ENCODE results near the gene TF.
"Not testable (repeated sequence)": the region's sequence is repeated elsewhere in the genome, so short reads cannot be mapped to it uniquely, and the experiment has no call there.

The TF gene

DNA sequence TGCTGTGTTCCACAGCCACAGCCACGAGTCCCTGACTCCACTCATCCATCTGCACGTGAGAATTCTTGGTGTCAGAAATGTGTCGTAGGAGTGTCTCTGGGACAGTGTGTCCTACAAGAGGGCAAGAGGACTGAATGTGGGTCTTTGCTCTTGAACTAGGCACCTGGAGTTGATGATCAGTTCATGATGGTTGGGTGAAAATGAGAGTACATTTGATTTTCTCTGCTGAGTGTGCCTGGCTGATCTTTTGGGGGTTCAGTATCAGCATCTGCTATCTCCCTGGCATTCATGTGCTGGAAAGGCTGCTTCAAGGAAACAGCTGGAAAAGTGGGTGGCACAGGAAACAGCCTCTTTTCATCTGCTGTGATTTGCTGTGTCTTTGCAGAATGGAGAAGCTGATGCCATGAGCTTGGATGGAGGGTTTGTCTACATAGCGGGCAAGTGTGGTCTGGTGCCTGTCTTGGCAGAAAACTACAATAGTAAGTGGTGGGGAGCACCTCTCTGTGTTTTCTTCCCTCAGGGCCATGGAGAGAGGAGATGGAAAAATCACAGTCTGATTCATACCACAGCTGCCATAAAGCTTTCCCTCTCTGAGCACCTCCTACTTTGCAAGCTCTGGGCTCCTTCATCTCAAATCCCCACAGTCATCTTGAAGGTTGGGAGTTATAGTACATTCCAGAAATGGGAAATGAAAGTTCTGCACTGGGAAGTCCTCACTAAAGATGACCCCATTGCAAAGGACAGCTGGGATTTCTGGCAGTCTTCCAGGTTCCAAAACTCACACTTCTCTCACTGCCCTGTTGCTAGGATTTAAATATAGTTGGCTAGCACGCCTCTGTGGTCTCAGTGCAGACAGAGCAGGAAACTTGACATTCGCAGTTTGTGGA lies 17.8 kb downstream of the TF start:
- no peak for DNase-seq (ENCODE audit: low read depth in 3 of 3)

DNA sequence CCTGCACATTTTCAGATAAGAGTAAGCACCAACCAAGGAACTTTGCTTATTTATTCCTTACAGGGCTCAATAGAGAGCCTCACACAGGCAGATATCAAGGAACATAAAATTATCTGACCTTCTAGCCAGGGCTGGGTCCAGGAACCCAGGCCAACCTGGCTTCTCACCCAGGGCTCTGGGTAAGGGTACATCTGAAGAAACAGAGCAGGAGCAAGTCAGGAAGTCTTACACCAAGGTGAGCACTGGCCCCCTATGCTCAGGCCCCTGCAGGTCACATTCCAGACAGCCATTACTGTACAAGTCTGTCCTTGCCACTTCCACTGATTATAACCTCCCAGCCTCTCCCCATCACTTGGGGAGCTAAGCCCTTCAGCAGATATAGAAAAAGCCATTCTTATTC lies 19.1 kb downstream of the TF start:
- no peak for DNase-seq (ENCODE audit: low read depth in 3 of 3)

DNA sequence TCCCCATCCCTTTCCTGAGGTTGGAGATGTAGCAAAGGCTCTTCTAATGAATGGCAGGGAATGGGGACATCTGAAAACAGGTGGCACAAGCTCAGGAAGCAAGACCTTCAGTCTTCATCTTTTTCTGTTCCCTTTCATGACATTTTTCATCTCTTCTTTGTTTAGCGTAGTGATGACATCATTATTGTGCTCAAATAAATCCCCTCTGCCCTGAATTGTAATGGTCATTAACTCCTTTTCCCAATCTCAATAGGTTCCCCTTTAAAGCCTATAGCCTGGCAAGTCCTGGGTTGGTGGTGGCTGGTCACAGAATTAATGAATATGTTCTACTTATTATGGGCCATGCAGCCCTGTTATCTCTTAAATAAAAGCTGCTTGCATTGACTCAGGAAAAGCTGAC lies 21.4 kb downstream of the TF start:
- DNase-seq (ENCODE audit: low read depth in 3 of 3), result no peak

DNA sequence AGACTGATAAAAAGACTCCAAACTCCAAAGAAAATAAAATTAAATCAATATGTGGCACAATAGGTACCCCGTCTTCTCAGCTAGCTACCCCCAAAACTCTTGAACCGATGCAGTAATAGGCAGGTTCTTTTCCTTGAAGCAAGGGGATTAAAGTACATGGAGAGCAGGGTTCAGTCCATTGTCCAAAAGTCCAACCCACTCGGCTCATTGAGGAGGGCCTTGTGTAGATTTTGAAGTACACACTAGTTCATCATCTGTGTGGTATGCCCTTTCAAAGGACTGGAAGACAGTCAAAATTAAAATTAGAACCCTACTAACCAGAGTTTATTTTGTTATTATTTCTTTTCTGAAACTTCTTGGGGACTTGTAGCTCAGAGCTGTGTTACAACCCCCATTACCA lies 23.3 kb downstream of the TF start:
- DNase-seq (ENCODE audit: low read depth in 3 of 3), result no peak

DNA sequence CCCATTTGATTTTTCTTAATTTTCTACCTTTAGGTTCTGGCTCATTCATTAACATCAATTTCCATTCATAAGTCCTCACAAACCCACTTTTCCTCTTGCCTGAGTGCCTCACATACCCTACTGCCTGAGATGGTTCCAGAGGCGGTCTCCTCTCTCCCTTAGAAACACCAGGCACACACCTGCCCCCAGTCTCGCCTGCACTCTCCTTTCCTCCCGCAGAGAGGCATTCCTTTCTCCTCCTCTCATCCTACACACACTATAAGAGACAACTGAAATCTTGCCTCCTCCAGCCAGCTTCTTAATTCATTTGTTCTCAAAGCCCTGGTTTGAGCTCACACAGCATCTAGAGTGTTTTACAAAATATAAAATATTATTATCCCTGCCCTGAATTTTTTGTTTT lies 27.5 kb downstream of the TF start:
- DNase-seq (ENCODE audit: low read depth in 3 of 3), result no peak

DNA sequence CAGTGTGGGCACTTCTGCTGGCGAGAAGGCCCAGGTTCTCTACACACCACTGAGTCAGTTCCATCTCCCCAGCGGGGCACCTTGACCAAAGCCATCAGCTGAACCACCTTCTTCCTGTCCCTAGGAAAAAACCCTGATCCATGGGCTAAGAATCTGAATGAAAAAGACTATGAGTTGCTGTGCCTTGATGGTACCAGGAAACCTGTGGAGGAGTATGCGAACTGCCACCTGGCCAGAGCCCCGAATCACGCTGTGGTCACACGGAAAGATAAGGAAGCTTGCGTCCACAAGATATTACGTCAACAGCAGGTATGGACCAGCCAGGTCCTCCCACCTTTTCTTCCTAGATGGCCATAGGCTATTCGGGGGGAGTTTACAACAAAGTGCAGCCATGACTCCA lies 29.1 kb downstream of the TF start:
- no peak for DNase-seq (ENCODE audit: low read depth in 3 of 3)

DNA sequence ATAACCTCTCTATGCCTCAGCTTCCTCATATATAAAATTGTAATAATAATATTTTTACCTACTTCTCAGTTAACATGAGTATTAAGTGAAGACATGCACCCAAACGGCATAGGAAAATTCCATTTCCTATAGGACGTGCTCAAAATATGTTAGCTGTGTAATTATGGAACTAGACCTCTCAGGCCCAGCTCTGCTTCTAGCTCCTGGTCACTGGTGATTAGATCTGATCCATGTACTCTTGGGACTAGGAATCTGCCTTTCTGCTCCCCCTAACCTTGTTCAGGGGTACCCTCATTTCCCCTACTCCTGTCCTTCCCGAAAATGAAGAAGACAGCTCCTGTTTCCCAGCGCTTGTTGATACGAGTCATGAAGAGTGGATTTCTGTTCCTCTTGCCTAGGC lies 29.6 kb downstream of the TF start:
- no peak for DNase-seq (ENCODE audit: low read depth in 3 of 3)

DNA sequence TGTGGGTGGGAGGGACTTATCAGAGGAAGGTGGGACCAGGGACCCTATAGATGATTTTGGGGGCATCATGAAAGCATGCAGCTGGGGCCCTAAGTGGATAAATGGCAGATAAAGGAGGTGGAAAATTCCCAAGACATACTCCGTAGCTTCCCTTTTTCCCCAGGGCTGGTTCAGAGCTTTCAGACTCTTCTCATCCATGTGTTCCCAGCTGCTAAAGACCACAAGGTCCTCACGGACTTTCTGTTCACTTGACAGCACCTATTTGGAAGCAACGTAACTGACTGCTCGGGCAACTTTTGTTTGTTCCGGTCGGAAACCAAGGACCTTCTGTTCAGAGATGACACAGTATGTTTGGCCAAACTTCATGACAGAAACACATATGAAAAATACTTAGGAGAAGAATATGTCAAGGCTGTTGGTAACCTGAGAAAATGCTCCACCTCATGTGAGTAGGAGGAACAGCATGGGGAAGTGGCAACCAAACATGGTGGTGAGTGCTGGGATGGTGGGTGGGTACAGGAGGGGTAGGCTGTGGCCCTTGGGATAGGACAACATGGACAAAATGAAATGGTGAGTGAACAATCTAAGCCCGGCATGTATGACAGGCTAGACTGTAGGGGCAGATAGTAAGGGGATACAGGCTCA lies 30.7 kb downstream of the TF start:
- no peak for DNase-seq (ENCODE audit: low read depth in 3 of 3)

DNA sequence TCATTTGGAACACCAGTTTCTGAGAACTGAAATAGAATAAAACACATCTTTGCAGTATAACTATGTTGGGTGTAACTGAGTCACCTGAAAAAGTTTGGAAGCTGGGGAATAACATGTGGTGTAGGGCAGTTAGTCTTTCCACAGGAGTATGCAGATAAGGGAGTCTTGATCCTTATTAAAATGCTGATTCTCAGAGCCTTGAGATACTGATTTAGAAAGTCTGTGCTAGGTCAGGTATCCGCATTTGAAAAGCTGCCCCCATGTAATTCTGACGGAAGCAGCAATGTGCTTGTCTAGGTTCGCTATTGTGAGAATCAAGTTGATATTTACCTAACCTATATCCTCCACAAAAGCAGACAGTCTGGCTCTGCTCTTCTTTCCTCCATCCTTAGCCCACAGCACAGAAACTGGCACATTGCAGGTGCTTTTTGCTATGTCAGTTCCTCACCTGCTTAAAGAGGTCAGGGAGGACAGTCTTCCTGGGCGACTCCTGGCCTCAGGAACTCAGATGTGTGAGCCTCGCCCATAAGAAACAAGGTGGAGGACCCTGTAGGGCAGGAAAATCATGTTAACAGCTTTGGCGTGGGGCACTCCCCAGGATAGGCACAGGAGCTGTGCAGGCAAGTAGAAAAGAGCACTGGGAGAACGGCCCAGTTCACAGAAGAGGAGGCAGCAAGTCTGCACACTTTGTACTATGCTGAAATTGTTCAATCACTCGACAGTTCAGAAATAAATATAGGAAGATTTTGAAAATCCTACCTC lies 31.8 kb downstream of the TF start:
- DNase-seq (ENCODE audit: low read depth in 3 of 3), result no peak

DNA sequence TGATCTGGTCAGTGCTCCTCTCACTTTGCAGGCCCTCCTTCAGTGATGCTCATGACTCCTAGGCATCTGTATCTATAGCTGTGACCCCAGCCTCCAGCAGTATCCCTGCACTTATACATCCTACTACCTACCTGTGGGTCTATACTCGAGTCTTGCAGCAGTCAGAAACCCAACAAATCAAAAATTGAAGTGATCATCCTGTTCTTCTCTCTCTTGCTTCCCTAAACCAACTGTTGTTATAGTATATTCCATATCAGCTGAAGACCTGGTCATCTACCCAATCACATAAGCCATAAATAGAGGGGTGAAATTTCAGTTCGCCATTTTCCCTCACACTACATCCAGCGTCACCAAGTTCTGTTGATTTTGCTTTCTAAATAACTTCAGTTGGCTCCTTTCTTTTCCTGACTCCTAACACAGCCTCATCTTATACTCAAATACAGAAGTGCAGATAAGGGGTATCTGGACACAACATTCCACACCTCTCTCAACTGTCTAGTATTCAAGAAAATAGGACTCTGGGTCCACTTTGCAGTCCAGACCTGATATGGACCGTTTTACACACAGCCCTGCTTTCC lies 33.5 kb downstream of the TF start:
- DNase-seq (ENCODE audit: low read depth in 3 of 3), result no peak

DNA sequence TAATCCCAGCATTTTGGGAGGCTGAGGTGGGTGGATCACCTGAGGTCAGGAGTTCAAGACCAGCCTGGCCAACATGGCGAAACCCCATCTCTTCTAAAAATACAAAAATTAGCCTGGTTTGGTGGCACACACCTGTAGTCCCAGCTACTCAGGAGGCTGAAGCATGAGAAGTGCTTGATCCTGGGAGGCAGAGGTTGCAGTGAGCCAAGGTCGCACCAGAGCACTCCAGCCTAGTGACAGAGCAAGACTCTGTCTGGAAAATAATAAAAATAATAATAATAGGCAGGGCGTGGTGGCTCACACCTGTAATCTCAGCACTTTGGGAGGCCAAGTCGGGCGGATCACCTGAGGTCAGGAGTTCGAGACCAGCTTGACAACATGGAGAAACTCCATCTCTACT lies 34.6 kb downstream of the TF start:
- DNase-seq (ENCODE audit: low read depth in 3 of 3), result not testable (repeated sequence)

DNA sequence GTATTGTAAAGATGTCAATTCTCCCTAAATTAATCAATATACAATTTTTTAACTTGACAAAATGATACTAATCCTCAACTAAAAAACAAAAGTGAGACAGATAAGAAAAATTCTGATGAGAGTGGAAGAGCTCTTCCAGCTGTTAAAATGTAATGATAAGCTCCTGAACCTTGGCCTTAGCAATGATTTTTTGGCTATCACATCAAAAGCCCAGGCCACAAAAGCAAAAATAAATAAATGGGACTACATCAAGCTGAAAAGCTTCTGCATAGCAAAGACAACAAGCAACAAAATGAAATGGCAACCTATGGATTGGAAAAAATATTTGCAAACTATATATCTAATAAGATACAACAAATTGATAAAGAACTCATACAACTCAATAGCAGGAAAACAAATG lies 35.4 kb downstream of the TF start:
- DNase-seq (ENCODE audit: low read depth in 3 of 3), result no peak

DNA sequence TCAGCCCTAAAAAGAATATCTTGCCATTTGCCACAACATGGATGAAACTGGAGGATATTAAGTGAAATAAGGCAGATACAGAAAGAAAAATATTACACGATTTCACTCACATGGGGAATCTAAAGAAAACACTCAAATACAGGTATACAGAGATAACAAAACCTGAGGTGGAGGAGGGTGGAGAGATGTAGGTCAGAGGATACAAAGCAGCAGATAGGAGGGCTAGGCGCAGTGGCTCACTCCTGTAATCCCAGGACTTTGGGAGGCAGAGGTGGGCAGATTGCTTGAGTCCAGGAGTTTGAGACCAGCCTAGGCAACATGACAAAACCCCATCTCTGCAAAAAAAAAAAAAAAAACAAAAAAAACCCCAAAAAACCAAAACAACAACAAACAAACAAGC lies 36.3 kb downstream of the TF start:
- DNase-seq (ENCODE audit: low read depth in 3 of 3), result no peak

DNA sequence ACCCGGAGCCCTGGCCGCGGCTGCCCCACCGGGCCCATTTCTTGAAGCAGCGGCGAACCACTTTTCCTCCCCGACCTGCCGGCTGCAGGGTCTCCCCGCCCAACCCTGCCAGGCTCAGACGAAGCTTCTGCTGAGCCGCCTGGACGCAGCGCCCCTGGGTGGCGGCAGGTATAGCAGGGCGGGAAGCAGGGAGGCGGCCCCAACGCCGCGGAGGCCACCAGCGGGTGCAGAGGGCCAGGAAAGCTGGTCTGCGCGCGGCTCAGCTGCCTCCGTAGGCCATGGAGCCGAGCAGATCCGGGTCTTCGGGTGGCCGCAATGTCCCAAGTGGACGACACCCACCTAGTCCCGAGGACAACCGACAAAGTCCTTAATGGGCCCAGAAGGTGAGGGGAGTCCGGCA lies 37.6 kb downstream of the TF start:
- DNase-seq (ENCODE audit: low read depth in 3 of 3), result no peak

DNA sequence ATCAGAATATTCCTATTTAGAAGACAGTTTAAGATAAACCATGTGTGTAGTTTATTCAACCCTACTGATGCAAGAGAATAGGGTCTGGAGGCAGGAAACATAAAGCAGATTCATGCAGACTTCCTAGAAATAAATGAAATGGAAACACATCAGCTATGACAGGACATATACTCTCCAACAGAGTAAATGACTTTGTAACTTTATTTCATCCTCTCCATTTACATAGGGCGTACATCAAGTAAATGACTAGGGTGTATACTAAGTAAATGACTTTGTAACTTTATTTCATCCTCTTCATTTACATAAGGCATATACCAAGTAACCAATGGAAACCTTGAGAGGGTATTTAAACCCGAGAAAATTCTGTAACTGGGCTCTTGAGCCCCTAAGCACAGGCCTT lies 41.8 kb downstream of the TF start:
- DNase-seq (ENCODE audit: low read depth in 3 of 3), result no peak

DNA sequence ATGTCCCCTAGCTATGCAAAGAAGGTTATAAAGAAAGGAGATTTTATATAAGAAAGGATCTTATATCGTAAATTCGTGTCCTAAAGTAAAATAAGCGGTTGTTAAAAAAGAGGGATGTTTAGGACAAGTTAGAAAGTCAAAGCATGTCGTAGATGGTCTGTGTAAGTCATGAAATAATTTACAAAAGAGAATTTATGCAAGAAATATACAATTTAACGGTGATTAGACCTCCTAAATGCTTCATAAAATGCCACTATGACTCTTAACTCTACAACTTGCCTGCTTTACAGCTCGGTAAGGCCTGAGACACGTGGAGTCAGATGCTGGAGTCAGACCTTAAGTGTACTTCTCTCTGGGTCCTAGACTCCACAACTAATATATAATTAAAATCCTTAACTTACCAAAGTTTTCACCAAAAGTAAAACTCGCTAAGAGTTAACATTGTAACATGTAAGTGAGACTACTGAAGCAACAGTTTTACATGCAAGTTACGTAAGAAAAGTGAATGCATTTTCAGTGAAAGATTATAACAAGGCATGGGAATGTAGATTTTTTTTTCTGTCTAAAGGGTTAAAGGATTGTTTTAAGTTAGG lies 46.1 kb downstream of the TF start:
- no peak for DNase-seq (ENCODE audit: low read depth in 3 of 3)

DNA sequence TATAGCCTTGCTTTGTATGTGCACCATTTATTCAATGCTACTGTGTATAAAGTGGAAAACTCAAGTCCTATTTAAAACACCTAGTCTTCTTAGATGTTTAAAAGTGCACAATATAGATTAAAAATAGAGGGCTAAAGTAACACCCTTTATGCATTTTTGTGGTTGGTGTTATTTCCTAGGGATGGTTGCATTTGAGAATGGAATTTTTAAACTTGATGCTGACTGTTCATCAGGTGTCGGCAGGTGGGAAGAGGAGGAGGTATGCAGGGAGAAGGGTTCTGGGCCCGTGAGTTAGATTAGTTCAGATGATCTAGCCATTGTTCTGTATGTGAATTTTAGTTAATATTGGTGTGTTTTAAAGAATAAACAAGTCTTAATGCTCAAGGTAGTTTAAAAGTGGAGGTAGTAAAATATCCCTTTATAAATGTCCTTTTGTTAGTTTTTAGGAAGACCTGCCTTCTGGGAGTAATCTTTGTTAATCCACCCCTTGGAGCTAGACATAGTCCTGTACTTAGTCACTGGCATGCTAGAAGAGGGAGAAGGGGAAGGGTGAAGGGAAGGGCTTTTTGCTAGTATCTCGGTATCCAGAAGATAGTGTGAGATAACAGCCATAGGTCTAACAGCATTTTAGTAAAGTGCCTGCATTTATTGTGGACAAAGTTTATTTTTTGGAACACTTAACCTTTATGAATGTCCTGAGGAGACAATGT lies 51.4 kb downstream of the TF start:
- no peak for DNase-seq (ENCODE audit: low read depth in 3 of 3)

DNA sequence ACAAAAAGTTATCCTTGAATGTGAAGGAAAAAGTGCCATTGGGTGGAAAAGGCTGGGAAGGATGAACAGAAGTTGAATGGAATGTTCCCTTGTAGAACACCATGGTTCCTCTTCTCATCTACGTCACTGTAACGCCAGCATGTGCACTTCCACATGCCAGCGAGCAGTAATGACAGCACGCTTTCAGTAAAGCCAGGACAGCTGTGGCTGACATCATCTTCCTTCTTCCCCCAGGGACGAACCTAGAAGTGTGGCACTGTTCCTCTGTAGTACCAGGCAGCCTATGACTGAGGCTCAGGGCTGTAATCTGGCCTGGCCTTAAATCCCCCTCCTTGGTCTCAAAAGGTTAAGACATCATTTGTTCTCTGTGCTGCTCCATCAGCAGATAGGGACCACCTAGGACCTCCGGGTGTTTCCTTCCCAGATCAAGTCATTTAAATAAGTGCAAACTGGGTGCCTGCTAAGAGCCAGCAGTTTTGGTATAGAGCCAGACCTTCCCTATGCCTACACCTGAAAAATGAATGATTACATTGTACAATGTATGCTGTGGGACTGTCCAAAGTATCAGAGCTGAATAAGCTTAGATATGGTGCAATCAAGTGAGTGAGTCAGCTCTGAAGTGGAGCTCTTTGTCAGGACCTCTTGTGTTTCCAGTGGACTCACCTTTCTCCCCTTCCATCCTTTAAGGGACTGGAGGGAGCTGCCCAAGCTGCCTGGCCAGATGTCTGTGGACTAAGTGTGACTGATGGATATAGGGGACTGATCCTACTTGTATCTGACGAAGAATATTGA lies 53.8 kb downstream of the TF start:
- DNase-seq (ENCODE audit: low read depth in 3 of 3), result no peak

DNA sequence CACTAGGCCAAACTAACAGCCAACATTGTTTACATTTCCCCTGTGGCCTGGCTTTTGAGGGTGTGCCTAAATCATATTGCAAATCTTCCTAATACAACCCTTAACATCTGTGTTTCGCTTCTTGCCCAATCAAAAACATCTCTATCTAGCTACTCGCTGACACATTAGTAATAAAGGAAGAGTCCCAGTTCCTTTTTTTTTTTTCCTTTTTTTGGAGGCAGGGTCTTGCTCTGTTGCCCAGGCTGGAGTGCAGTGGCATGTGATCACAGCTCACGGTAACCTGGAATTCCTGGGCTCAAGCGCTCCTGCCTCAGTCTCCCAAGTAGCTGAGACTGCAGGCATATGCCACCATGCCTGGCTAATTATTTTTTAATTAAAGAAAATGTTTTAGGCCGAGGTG lies 57.3 kb downstream of the TF start:
- no peak for DNase-seq (ENCODE audit: low read depth in 3 of 3)

DNA sequence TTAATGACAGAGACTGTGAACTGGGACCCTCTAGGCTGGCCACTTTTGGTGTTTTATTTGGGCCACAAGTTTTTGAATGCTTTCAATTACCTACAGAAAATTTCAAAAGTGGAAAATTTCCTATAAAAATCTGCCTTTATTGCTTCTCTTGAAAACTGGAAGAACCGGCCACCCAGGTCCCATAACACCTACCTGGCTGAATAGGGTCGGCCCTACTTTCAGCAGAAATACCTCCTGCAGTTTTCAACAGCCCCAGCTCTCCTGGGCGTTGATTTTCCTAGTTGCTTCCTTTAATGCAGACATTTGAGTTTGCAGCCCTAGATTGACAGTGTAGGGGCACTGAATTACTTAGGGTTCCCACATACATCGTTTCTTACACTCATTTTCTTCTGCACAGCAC lies 58.7 kb downstream of the TF start:
- DNase-seq (ENCODE audit: low read depth in 3 of 3), result no peak

DNA sequence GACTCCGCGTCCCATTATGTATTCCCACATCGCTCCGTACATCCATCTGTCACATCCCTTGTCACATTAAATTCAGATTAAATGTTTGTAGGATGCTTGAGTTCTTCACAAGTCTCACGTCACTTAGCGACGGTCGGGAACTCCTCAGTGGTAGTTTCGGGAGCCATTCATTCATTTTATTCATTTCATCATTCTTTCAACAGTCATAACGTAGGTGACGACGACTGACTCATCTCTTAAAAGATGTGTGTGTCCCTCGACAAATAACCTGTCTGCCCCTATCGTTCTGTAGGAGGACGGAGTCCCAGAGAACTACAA lies 59.1 kb downstream of the TF start:
- no peak for DNase-seq (ENCODE audit: low read depth in 3 of 3)
